HG03064 (cell line): ENCODE measurements around the gene DBH.
"Not testable (repeated sequence)": the region's sequence is repeated elsewhere in the genome, so short reads cannot be mapped to it uniquely, and the experiment has no call there.

Experiments used
- ATAC-seq: cut with Tn5 transposase; IDR thresholded peaks from one replicate; pipeline ENCODE4 v1.9.1; 2021; ENCODE audit warnings: low read depth; ENCODE audit not compliant: unreplicated experiment

Gene DBH

DNA sequence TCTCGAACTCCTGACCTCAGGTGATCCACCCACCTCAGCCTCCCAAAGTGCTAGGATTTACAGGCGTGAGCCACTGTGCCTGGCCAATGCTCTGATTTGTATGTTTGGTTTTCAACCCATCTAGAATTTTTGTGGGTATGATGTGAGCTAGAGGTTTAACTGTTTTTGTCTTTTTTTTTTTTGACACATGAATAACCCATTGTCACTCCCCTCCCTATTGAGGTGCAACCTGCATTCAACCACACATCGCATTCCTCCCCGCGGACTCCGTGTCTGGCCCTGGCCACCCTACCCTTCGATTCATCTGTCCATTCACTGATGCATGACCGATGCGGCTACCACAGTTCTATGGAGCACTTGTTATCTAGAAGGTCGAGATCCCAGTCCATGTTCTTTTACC, 17.4 kb upstream of the DBH start:
- ATAC-seq: no peak

DNA sequence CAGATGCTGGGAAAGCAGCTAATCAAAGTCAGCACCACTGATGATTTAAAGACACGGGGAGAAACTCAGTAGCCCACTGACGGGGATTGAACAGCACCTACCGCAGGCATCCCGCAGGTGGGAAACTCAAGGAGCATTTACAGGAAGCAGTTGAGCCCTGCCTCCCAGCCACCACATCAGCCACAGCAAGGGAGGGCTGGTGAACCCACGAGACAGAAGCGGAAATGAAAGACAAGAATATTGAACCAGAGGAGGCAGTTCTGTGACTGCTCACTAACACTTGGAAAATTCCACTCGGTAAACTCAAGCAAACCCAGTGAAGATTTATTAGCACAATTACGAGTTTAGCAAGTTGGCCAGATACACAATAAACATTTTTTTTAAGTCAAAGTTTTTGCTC, 16.4 kb upstream of the DBH start:
- no peak for ATAC-seq

DNA sequence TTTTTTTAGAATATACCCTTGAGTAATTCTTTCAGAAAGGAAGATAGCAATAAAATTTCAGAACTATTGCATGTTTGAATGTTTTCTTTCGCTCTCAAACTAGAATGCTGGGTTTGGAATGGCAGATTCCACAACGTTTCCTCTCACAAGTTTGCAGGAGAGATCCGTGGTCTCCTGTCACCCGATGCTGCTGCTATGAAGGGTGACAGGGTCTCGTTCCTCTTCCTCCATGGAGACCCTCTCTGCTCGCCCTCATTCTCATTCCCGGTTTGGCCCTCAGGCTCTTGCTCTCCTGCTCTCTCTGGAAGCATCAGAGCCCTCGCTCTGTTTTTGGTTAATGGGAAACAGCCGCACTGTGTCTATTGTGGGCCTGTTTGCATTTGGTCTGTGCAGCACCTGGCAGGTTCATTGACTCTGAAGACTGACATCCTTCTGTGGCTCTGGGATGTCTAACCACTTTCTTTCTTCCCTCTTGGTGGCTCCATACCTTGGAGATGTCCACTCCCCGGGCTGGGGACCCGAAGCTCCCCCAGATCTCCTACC, 14.4 kb upstream of the DBH start:
- ATAC-seq: no peak

DNA sequence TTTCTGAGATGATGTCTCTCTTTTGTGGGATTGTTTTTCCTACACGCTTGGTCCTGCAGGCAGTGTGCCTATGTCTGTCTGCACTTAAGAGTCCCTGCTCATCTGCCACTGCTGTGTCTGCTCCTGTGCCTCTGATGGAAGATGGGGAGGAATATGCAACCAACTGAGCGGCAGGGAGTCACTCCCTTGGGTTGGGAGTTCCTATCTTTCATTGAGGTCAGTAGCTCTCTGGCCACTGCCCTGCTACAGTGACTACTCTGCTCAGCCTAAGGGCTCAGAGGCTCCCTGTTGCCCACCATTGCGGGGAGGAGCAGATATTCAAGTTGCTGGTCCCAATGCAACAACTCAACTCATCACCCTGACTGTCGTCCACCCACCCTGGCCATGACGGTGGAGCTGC, 13.6 kb upstream of the DBH start:
- no peak for ATAC-seq

DNA sequence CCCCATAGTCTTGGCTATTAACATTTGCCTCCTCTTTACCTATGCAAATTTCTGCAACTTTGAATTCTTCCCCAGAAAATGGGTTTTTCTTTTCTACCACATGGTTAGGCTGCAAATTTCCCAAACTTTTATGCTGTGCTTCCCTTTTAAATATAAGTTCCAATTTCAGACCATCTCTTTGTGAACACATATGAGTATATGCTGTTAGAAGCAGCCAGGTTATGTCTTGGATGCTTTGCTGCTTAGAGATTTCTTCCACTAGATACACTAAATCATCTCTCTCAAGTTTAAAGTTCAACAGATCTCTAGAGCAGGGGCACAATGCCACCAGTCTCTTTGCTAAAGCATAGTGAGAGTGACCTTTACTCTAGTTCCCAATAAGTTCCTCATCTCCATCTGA, 10.2 kb upstream of the DBH start:
- ATAC-seq: not testable (repeated sequence)

DNA sequence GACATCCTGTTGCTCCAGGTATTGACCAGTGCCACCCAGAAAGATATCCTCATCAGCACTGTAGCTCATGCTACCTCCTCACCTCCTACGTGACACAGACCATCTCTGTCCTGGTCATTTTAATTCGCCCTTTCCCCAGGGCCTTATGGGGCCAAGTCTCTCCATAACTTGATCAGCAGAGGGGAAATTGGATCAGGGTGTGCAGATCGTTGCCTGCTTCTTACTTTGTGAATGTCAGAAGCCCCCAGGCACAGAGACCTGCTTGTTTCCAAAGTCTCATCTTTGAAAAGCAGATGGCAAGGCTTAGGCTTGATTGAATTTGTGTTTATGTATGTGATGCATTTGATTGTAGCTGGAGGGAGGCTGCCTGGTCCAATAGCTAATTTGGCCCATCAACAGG, 8.8 kb upstream of the DBH start:
- ATAC-seq: no peak

DNA sequence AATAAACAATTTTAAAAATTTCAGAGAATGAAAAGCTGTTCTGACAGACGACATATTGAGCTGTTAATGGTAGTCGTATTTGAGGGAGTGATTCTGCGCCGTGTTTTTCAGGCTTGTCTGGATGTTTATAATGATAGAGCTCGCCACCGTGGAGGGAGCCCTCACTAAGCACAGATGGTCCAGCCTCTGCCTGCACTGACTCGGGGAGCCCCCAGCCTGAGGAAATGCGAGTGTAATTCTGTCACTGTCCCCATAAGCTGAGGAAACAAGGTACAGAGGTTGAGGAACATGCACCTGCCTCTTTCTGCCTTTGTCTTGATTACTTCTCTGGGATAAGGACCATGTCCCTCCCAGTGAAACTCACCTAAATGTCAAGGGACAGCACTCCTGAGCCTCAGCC, 7.4 kb upstream of the DBH start:
- no peak for ATAC-seq

DNA sequence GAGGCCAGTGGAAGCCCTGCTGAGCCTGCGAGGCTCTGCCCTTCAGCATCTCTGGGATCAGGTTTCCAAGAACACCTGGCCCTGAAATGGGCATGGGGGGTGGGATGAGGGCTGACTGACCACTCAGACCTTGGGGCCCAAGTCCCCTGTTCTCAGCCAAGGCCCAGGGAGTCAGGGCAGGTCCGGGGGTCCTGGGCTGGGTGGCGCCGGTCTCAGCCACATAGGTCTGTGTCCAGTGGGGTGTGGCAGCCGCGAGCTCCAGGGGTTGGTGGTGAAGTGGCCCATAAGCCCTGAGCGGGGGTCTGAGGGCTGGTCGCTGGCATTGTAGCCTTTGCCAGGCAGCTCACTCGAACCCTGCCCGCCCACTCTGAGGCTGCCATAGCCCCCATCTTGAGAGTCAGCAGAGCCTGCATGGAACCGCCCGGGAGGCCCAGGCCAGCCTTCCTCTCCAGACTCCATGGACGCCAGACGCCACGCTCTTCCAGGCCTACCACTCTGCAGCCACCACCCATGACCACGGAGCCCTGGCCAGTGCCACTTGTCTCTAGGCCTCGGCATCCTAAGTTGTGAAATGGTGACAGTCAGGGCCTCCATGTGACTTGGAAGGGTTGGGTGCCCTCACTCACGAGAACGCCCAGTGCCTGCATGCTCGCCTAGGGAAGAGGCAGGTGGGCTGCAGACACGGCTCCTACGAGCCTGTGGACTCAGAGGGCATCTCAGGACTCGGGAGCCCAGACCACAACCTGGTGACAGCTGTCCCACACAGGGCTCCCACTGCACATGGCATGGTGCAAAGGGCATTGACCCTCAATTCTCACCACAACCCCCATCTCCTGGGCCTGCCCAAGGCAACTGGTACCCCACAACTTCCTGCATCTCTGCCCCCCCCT, 6.7 kb upstream of the DBH start:
- ATAC-seq: no peak

DNA sequence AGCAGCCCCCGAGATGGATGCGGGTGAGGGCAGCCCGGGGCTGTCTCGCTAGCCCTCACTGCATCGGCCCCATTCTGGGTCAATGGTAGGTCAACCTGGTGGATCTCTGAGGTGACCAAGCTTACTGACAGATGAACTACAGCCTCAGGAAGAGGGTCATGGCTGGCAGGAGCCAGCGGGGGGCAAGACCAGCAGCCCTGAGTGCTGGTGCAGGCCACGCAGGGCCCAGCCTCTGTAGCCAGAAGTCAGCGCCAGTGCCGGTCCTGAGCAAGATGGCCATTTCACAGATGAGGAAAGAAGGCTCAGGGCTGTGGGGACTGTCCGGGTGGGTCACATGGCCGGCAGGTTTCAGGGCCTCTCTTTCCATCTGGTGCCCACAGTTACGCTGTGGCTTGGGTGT, 5.1 kb upstream of the DBH start:
- no peak for ATAC-seq

DNA sequence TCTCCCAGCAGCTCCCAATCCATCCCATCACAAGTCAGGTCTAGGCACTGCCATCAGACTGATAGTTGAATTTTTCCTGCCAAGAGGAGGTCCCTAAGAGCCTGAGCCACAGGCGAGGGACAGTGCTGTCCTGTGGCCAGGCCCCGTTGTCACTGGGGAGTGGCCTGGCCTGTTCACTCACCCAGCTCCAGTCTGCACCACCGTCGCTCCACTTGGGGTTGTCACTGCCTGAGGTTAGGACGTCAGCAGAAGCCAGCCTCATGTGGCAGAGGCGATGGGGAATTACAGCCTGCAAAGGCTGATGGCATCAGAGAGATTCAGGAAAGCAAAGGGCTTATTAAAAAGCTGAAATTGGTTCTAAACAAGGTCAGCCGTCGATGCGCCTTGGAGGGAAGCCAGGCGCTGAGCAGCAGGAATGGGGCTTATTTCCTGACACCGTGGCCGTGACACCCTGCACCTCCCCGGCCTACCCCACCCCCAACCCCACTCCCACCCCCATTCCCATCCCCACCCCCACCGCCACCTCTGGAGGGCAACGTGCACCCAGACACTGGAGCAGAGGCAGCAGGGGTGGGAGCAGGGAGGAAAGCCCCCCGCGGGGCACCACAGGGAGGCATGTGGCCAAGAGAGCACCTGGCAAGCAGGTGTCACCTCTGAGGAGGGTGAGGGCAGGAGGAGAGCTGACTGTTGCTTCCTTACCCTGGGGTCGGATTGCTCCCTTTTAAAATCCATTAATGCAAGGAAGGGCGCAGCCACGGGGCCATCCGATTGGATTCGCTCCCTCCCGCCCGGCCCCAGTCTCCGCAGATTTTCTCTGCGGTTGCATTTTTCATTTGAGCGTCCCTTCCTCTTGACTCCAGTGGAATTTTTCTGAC, 3.1 kb upstream of the DBH start:
- no peak for ATAC-seq

DNA sequence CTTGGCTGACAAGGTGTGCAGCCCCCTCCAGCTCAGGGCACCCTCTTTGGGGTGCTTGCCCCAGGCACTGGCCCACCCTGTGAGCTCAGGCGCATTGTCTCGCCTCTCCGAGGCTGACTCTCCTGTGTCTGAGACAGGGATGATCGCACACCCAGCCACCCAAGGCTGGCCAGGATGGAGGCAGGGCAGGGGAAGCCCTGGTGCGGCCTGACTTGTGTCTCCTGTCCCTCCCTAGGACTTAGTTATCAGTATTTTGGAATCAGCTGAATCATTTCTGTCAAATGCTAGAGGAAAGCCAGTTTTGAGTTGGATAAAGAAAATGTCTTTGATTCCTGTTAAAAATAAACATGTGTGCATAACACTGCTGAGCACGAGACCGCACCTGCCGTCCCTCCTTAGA, 2.5 kb upstream of the DBH start:
- ATAC-seq: no peak

DNA sequence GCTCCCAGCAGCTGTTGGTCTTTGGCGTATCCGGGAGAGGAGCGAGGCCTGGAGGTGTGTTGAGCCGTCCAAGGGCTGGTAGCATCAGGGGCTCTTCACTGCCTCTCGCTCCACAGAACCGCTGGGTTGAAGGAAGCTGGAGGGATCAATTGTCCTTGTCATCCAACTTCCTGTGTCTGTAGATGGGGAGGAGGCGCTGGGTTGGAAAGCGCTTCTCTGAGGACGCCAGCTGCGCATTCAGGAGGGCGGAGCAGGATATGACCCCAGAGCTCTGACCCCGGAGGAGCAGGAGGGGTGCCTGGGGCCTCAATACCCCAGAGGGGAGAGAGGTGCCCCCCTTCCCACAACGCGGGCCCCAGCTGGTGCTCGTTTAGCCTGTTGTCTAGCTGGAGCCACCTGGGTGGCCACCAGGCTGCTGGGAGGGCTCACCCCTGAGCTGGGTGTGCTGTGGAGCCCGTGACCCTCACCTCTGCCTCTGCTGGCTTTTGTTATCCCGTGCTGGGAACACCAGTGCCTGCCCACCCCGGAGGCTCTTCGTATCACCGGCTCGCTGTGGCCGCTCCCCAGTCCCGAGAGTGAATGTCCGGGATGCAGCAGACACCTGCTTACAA, 2.0 kb upstream of the DBH start:
- ATAC-seq: no peak

DNA sequence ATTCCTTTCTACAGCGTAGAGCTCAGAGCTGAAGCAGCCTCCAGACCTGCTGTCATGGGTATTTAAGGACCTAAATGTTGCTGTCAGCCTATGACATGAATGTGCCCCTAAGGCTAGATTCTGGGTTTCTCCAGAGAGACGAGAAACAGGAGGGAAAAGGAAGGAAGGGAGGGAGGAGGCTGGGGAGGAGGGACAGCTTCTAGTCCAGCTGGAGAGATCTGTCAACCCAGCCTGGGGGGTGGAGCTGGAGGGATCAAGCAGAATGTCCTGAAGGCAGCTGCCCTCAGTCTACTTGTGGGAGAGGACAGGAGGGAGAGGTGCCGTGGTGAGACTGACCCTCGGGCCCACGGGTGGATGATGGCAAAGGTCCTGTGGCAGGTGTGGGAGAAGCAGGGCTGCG, 1.1 kb upstream of the DBH start:
- no peak for ATAC-seq

DNA sequence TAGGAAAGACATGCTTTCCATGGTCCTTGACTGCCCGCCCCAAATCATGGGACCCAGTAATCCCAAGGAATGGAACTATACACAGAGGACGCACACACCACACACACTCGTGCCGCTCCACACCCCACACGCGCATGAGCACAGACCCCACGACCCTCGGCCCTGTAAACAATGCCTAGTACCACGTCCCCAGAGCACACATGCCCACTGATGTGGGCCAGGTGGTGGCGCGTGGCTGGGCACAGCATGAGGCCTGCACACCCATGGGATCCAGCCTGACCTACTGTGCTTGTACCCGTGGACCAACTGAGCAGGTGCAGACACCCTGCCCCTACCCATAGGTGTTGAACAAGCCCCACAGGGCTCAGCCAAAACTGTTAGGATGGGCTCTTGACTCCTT, 739 bp downstream of the DBH start:
- ATAC-seq: no peak

DNA sequence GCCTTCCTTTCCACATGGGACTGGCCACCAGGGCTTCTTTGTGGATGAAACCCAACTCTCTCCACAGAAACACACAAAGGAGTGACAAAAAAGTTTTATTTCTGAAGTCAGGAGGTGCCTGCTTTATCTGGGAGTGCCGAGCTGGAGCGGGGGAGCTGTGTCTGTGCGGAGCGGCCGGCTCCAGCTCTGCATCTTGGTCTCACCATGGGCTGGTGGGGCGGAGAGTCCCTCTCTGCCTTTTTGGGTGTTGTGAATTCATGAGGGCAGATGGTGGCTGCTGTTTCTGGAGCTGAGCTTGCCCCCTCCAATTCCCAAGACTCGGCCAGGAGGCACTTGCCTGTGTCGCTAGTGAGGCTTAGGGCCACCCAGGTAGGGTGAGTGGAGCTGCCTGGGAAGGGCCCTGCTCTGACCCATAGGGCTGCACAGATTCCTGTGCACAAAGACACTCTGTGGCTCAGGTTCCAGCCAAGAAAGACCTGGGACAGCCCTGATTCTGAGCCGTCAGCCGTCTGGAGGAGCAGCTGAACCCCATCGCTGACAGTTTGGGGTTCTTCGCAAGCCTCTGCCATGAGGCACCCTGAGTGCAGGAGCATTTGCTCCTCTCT, 1.4 kb downstream of the DBH start:
- ATAC-seq: no peak

DNA sequence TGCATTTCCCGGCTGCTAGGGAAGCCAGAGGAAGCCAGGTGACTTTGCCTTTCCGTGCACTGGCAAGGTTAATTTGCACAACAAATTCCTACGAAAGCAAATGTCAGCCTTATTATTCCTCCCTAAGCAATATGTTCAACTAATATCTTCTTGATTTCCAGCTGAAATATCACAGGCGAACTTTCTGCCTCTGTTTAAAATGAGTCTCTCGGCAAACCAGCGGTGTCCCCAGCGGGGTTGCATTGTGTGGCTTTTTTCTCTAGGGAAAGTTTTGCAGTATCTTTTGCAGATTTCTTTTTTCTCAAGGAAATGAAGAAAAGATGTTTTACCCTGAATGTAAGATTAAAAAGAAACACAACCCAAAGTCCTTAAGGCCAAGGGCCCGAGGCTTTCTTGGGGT, 1.9 kb downstream of the DBH start:
- ATAC-seq: no peak

DNA sequence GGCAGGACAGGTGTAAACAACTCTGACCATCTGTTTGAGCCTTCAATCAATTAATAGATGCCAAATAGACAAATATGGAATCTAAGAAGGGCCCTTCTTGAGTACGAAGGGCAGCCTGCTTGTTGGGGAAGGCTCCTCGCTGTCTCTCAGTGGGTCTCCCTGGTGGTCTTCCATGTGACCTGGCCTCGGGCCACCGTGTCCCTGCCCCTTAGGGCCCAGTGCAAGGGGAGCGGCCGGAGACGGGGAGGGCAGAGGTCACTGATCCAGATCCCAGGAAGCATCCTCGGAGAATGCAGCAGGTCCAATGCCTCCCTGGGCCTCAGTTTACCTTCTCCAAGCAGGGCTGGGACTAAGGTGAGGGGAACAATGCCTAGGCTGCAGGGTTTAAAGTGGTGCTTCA, 2.5 kb downstream of the DBH start:
- no peak for ATAC-seq

DNA sequence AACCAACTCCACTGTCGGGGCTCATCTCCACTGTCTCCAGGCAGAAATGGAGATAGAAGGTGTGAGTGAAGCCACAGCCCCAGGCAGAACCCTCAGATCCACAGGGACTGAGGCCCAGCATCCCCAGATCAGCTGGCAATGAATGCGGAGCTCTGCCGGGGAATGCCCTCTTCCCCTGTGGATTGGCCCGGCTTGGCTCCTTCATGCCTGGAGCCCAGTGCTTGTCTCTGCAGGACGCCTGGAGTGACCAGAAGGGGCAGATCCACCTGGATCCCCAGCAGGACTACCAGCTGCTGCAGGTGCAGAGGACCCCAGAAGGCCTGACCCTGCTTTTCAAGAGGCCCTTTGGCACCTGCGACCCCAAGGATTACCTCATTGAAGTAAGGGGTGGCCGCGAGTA, 3.5 kb downstream of the DBH start:
- no peak for ATAC-seq

DNA sequence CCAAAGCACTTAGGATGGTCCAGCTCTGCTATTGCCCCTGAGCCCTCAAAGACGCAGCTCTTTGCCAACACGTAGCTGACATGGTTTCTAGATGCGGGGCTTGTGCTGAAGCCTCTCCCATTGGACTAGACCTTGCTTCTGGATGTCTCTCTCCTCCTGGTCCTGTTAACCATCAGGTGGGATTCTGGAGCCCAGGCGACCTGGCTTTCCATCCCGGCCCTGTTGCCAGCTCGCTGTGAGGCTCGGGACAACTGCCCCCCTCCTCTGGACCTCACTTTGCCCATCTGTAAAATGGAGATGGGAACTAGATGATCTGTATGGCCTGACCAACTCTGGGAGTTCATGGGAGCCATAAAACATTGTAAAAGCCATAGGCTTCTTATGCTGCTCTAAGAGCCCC, 4.0 kb downstream of the DBH start:
- ATAC-seq: no peak

DNA sequence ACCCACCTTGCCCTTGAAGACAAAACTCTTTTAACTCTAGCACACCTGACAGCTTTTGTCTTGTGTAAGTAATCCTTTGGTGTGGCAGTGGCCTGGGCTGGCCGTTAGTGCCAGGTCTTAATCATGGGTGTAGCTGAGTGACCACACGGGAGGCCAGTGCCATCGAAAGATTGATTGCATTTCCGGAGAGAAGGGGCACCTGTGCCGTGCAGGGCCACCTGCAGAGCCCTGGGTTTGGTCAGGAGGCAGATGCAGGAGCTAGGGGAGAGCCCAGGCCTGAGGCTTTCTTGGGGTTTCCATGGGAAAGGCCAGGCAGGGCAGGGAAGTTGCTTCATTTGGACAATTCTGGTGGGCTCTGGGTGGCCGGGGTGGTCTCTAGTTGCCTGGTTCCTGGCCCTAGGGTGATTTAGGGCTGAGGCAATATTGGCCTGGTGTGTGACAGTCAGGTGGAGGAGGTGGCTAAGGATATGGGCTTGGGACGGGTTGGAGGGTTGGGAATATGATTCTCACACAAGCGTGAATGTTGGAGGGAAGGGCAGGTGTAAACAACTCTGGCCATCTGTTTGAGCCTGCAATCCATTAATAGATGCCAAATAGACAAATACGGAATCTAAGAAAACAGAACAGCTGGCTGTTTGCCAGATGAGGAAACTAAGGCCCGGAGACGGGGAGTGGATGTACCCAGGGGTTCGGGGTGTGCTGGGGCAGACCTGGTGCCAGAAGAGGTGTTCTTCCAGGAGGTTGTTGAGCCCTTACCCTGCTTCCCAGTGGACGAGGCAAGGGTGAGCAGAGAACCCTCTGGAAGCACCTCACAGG, 4.6 kb downstream of the DBH start:
- ATAC-seq: no peak
